RCC 7860 (cell line): Measurements from ENCODE around the gene TNKS1BP1.
A peak's percentile ranks its signal among the peaks of the same experiment; 100 is the strongest.
"Not testable (repeated sequence)": the region's sequence is repeated elsewhere in the genome, so short reads cannot be mapped to it uniquely, and the experiment has no call there.

ENCODE experiments used
- DNase-seq: peaks from one replicate; pipeline ENCODE4 v3.0.0-alpha.2; 2015; ENCODE audit warnings: low spot score
- FAIRE-seq: peaks from 2 replicates; lab custom pipeline; 2012; peaks lifted over from hg19 to GRCh38; lab: Jason Lieb, UNC

Gene TNKS1BP1

DNA sequence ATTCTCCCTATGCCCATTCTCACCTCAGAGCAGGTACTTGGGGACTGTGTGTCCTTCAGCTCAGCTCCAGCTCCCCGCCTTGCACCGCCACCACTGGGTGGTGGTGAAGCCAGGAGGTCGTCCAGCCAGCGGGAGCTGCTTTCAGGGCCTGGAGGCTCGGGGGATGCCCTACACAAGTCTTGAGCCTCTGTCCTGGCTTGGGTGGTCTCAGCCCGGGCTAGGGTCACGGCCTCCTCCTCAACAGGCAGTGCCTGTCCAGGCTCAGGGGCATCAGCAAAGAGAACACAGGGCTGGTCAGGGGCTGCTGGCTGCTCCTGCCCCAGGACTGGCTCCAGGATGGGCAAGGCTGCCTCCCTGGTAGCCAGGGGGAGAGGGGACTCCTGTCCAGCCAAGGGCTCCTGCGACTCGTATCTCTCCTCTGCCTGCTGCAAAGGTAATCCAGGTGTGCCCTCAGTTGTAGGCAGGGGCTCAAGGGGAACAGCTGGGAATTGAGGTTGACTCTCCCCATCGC is 12.2 kb downstream of the TNKS1BP1 start:
- FAIRE-seq (no peak), DNase-seq (no peak)

DNA sequence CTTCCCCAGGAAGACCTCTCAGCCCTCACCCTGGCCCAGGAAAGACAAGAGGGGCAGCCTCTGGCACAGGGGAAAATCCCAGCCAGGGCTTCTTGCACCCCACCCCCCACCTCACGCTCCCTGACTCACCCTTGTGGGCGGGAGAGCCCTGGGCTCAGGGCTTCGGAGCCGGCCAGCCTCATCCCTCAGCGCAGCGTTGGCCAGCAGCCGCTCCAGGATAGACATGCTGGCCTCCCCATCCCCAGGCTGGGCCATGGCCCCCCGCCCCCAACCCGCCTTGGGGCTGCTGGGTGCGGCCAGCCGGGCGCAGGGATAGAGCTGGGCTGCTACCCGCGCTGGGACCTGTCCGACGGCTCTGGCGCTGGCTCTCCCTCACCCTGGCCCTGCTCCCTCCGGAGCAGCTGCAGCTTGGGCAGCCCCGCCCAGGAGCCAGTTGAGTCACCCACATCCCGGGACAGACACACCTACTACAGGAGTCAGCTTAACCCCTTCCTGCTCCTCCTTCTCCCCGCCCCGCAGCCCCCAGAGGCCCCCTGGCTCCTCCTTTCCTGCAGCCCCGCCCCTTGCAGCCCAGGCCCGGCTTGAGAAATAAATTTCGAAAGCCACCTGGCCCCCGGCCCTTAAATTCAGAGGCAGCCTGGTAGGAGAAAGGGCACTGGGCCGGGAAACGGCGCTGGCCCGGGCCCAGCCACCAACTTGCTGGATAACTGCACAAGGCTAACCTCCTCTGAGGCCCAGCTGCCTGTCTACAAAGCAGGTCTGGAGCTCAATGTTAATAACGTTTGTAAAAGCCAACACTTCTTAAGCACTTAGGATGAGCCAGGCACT is 13.4 kb downstream of the TNKS1BP1 start:
- FAIRE-seq, result peak; percentile 54

DNA sequence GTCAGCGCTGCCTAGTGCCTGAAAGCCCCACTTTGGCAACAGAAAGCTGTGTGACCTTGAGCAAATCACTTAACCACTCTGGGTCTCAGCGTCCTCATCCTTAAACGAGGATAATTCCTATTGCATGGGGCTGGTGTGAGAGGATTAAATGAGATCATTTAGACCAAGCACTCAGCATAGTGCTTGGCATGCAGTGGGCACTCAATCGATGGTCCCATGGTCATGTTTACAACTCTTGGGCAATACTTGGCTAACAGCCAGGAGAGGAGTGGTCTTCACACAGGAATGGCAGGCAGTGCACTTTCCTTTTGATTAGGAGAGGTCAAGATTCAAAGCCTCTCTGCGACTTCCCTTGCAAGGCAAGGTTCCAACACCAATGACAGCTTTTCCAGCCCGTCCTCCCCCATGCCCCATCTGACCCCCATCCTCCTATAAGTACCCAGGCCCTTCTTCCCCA is 14.1 kb downstream of the TNKS1BP1 start:
- FAIRE-seq (no peak), DNase-seq (no peak)

More for the DNA sequence above, 13.4 kb downstream of the TNKS1BP1 start:
- peak; percentile 90 for DNase-seq

DNA sequence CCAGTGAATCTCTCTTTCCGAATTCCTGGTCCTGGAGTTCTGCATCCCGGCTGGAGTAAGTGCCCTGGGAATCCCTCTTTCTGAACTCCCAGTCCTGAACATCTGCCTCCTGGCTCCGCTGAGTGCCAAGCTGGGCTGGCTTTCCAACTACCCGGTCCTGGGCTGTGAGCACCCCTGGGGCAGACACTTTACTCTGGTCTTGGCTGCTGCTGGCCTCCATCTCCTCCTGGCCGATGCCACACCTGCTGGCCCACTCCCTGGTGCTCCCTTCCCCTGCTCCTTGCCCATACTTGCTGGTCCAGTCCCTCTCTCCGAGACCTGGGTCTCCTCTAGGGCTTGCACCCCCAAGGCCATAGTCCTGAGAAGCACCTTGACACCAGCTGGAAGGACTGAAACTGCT is 14.7 kb downstream of the TNKS1BP1 start:
- DNase-seq, result no peak
- FAIRE-seq, result no peak

DNA sequence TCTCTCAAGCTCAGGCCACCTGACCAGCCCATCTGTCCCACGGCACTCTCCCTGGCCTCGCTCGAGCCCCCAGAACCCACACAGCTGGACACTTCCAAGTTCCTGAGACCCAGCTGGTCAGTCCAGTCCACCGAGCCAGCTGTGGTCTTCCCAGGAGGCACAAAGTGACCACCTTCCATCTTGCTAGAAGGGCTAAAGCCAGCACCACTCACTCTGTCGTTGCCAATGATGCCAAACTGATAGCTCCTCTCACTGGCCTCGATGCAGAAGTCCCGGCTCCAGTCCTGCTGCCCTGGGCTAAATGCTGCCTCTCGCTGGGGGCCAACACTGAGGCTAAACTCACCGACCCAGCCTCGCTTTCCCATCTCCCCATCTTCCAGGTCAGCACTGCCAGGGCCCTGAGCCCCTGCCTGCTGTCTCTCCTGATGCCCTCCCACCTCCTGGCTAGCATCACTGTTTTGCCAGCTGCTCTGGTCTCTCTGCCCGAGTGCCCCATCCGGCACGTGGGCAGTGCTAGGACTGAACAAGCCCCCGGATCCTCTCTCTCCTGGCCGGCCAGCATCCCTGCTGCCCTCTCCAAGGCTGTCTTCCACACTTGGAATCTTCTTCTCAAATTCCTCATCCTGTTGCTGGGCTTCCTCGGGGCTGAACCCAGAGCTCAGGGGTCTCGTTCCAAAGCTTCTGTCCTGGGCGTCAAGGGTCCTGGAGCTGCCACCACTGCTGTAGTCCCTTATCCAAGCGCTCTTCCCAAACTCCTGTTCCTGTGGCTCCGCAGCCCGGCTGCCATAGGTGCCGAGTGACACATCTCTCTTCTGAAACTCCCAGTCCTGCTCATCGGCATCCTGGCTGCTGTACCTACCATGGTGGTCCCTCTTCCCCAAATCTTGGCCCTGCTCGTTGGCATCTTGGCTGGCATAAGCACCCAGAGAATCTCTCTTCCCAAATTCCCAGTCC is 15.4 kb downstream of the TNKS1BP1 start:
- DNase-seq, result no peak
- no peak for FAIRE-seq

DNA sequence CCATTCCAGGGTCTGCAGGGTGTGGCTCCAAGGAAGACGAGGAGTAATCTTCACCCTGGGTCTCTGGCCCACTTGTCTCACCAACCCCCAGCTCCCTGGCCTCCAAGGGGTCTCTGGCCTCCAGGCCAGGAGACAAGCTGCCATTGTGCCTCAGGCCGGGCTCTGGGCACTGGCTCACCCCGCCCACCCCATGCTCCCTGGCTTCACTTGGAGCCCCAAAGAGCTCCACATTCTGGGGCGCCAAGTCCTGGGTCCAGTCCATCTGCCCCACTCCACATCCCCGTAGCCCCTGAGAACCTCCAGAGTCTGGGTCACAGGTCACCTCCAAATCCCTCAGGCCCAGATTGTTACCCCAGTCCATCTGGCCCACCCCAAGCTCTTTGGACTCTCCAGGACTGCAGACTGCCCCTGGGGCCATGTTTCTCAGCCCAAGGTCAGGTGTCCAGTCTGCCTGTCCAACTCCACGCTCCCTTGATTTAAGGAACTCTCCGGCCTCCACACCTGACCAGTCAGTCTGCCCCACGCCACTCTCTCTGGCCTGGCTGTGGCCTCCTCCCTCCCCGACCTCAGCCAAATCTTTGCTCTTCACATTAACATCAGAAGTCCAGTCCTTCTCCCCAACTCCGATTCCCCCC is 16.2 kb downstream of the TNKS1BP1 start:
- FAIRE-seq (no peak), DNase-seq (no peak)

DNA sequence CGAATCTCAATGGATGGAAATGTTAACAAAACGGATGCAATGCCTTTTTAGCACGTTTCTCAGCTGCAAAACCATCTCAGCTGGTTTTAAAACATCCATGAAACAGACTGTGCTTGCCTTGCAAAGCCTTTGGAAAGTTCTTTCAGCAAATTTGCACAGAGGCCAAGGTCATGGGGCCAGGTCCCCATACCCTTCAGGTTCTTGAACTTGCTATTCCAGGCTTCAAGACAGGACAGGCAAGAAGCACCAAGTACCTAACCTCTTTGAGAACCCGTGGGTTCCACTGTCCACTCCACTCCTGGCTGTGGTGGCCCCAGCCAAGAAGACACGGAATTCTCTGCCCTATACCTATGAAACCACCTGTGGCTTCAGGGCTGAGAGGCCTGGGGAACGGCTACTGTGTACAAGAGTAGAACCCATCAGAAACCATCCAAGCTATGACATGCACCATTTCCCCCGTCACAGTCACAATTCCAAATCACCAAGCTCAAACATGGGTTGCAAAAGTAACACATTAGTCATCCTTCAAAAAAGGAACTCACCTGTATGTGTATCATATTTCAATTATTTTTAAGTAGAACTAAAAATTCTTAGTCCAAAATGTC is 17.0 kb downstream of the TNKS1BP1 start:
- FAIRE-seq (no peak), DNase-seq (no peak)

DNA sequence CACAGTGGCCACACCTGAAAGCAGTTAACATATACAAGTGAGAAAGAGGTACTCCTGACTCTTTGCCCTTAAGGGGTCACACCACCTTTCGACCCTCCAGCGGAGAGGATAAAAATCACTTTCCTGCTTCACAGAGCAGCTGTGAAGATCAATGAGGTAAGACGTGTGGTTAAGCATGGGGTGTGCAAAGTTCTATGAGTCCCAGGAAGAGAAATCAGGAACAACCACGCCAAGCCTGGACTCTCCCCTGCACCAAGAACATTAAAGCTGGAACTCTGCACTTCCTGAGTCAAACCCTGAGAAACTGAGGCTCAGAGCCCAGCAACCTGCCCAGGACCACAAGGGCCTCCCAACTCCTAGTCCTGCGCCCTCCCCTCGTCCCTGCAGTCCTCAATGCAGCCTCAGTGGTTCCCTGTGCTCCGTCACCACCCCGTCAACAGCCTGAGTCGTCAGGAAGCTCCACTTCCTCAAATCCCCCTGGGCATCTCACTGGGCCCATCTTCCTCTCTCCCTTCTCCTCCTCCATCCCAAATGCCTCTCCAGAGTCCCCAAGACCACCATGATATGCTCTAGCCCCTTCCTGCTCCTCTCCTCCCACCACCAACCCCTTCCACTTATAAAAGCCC is 17.7 kb downstream of the TNKS1BP1 start:
- FAIRE-seq, result no peak
- DNase-seq, result no peak

DNA sequence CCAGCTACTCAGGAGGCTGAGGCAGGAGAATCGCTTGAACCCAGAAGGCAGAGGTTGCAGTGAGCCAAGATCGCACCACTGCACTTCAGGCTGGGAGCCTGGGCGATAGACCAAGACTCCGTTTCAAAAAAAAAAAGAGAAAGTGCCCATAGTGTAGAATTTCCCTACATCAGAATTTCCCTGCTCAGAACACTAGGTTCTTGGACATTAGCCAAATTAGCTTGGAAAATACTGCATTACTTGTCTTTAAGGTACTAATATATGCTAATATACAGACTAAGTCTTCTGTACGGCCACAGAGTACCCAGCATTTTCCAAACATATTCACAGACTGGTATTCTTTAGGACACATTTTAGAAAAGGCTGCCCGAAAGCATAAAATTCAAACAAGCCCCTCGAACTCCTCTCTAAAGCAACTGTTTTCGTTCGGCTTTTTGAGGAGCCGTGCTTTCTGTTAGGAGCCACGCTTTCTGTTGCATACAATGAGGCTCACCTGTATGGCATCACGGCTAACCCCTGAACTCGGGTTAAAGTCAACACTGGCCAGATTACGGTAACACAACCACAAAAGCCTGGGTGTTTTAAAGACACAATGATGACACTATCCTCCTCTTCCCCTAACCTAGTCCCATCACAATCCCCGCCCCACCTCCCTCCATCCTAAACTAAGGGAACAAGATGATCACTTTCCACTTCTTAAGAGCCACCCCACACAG is 18.4 kb downstream of the TNKS1BP1 start:
- no peak for DNase-seq
- FAIRE-seq, result no peak

DNA sequence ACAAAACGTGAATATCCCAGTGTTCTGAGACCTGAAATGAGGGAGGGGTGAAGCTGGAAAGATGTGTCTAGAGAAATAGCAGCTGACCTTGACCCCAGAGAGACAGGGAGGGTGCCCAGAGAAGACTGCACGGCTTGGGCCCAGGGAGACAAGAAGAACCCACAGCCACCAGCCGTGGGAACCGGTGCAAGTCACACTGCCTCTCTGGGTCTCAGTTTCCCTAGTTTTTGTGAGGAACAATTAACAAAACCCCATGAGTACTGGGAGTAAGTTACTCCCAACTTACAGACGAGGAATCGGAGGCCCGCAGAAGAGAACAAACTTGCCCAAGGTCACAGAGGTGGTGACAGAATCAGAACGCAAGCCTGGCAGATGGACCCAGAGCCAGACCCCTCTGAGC is 19.2 kb downstream of the TNKS1BP1 start:
- FAIRE-seq (no peak), DNase-seq (no peak)

DNA sequence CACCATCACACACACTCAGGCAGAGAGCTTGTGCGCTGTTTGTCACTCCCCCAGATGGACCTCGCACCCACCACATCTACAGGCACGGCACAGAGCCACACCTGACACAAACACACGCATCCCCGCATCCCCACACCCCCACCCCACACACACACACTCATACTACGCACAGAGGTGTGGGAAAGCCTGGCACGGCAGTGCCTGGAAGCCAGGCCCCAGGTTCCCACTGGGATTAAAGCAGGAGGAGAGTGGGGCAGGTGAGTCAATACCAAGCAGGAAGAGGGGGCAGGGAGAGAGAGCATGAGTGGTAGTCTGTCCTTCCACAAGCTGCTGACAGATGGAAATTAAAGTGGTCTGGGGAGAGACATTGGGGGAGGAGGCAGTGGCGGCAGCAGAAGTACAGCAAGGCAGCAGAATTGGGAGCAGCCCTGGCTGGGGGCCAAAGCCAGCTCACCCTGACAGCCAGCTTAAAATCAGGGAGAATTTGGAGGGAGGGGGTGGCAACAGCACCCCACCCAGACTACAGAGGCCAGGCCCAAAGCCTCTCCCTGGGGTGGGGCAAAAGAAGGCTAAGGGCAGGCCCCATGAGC is 20.7 kb downstream of the TNKS1BP1 start:
- DNase-seq, result no peak
- no peak for FAIRE-seq

DNA sequence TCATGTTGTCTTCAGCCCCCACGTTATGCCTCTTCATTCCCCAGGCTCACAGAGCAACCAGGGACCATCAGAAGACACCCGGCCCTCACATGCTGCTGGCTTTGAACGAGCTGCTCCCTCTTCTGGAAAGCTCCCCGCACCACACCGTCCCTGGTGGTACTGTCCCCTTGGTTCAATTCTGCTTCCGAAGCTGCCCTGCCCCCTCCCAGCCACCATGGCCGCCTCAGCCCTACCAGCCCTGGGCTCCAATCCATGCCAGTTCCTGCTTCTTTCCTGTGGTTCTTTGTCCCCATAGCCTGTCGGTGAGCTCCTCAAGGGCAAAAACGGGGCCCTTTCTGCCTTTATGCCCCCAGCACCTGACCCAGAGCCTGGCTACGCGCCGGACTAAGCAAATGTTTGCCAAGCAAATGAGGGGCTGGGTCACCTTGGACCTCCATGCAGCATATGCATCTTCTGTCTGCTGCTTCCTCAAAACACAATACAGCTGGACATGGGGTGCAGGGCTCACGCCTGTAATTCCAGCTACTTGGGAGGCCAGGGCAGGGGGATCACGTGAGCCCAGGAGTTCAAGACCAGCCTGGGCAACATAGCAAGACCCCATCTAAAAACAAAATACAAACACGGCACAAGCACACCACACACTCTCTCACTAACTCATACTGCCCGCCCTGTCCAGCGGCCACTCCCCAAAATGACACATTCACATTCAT is 21.3 kb downstream of the TNKS1BP1 start:
- FAIRE-seq (no peak), DNase-seq (no peak)

DNA sequence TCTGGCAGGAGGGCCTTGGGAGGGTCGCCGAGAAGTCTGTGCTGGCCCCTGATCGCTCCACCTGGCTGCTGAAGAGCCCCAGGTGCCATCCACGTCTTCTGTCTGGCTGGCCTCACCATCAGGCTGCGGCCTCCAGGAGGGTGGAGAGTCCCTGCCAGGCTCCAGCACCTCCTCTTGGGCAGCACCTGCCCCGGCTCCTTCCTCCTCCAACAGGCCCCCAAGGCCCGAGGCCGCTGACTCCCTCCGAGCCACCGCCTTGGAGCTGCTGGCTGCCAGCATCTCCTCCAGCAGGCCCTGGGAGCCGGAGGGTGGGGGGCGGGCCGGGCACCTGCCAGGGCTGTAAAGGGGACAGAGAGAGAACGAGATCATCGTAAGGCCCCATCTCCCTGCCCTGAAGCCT is 22.3 kb downstream of the TNKS1BP1 start:
- DNase-seq (no peak), FAIRE-seq (no peak)

DNA sequence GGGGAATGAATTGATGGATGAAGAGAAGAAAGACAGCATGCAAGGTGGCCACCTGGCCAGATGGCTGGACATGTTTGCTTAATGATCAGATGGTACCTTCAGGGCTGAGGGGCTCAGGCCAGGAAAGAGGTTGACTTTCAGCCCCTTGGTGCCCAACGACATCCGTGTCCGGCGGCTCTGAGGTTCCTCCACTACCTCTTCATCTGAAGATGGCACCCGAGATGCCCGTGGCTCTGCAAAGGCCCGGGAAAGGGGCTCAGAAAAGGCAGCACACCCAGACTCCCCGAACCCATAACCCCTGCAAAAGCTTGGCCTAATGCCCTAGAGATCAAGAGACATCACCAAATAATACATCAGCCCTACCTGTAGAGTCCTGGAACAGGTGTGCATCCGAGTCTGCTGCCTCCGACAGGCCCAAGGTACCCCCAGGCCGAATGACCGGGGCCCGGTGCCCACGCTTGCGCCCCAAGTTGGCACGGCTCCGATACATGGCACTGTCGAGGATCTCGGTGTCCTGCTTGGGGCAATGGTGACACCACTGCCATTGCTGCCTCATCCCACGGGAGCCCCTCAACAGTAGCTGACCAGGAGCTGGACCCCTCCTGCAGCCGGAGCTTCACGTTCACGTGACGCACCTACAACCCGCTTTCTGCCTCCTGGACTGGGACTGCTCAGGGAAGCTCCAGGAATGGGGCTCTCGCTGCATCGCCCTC is 22.9 kb downstream of the TNKS1BP1 start:
- FAIRE-seq (no peak), DNase-seq (no peak)

DNA sequence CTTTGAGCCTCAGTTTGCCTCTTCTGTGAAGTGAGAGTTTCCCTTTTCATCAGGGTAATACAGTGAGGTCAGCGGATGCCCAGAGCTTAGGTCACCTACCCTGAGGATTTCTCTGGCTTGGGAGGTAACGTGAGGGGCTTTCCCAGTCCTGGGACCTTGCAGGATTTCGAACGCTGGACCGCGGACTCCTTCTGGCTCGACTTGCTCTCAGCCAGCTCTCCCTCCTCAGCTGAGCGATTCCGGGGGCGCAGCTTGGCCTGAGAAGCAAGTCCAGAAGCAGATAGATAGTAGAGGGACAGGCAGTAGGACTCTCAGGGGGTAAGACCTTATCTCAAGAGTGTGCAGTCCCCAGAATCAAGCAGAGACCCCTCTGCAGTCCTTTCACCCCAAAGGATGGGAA is 24.0 kb downstream of the TNKS1BP1 start:
- FAIRE-seq (no peak), DNase-seq (no peak)

DNA sequence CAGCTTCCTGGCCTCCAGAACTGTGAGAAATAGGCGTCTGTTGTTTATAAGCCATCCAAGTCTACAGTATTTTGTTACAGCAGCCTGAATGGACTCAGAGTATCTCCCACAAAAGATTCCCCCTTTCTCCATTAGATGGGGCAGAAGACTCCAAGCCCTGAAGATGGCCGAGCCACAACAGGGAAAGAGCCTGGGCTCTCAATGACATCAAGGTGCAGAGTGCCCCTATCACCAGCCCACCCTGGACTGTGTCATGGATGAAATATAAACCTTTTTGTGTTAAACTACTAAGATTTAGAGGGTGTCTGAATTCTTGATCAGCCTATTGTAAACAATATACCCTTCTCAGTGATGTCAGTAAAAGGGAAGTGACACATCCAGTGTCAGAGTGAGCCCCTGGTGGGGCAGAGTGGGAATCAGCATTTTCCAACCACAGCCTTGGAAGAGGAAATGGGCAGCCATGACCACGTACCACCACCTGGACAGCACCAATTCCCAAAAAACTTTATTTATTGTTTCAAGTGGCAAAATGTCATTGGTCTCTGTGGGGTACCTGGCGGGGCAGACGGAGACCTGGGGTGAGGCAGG is 25.5 kb downstream of the TNKS1BP1 start:
- DNase-seq (no peak), FAIRE-seq (no peak)

DNA sequence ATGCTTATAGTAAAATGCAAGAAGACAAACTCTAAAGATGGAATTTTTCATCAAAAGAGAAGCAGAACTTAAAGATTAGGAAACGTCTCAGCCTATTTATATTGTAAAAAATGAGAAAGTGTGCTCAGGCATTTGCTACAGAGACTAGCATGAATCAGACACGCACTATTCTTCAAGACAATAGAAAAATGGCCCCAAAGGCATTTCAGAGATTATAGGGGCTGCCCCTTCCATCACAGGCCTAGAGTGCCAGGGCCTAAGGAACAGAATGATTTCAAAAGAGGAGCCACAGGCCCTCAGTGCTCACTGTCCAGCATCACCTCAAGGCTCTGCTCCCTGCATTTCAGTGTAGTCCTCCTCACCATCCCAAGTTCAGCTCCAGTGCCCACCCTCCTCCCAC is 27.5 kb downstream of the TNKS1BP1 start:
- FAIRE-seq, result no peak
- DNase-seq, result no peak

DNA sequence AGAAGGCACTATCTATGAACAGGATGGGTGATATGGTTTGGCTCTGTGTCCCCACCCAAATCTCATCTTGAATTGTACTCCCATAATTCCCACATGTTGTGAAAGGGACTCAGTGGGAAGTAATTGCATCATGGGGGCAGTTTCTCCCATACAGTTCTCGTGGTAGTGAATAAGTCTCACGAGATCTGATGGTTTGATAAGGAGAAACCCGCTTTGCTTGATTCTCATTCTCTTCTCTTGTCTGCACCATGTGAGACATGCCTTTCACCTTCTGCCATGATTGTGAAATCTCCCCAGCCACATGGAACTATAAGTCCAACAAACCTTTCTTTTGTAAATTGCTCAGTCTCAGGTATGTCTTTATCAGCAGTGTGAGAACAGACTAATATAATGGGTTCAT is 28.5 kb downstream of the TNKS1BP1 start:
- not testable (repeated sequence) for FAIRE-seq, DNase-seq
